Breast epithelium (tissue), 4 donors: ENCODE results near the gene LITAFD. TPM values are rescaled to one million over a fixed set of nuclear protein-coding genes. Genes with fewer than 3 reads are reported as not detected.

ENCODE experiments used
- DNase-seq, 2 donors: peaks; one replicate each; pipeline ENCODE4 v3.0.0-alpha.2; 2019; ENCODE audit warnings: low spot score in 2 of 2
- H3K27ac ChIP-seq, 2 donors: fragments of 200-600 bp; sonication (generic) in 1 of 2; one replicate each; pipeline ENCODE4 v1.5.1; 2016 to 2019; ENCODE audit warnings: mild to moderate bottlenecking in 1 of 2
- H3K27me3 ChIP-seq, 2 donors: fragments of 200-600 bp; sonication (generic) in 1 of 2; one replicate each; pipeline versions ENCODE4 v1.5.1 to v1.6.0; 2017 to 2019; ENCODE audit warnings: control low read depth in 1 of 2, mild to moderate bottlenecking in 1 of 2
- H3K36me3 ChIP-seq: fragments of 200-600 bp; one replicate; pipeline ENCODE4 v1.5.1; 2019
- H3K4me1 ChIP-seq, 2 donors: fragments of 200-600 bp; sonication (generic); one replicate each; pipeline ENCODE4 v1.5.1; 2016 to 2019; ENCODE audit warnings: control low read depth in 1 of 2
- H3K4me3 ChIP-seq, 3 donors: fragments of 200-600 bp; sonication (generic); 1 replicate in 2 of 3; 2 replicates in 1 of 3; pipeline ENCODE4 v1.5.1; 2016 to 2019; ENCODE audit warnings: mild to moderate bottlenecking in 3 of 3, moderate library complexity in 2 of 3
- H3K9me3 ChIP-seq, 2 donors: fragments of 200-600 bp; sonication (generic) in 1 of 2; one replicate each; pipeline ENCODE4 v1.5.1; 2016 to 2019; ENCODE audit warnings: control low read depth in 1 of 2
- POLR2A ChIP-seq: fragments of 450-650 bp; IDR thresholded peaks from one replicate; pipeline ENCODE4 v1.6.1; 2016; ENCODE audit warnings: antibody characterized with exemption, mild to moderate bottlenecking, moderate library complexity
- POLR2AphosphoS5 ChIP-seq, 3 donors: sonication (generic); formaldehyde crosslinking; IDR thresholded peaks; one replicate each; pipeline ENCODE4 v1.6.1; 2017; ENCODE audit warnings: antibody characterized with exemption in 3 of 3
- intact Hi-C: fragments of 100-400 bp; cut with DNase I; formaldehyde crosslinking; loops from one replicate; pipeline ENCODE4 v1.15.1; 2023; ENCODE audit warnings: low total_unique reads
- total RNA-seq, 3 donors: library from RNA; depleted of rRNA; stranded (reverse); fragments of >200 nt; gene quantifications; one replicate each; pipeline ENCODE4 v1.1.0, GENCODE V29; 2016
- TF ChIP-seq, protein P1 (sequence below), 3 donors: fragments of 450-650 bp; IDR thresholded peaks; one replicate each; pipeline ENCODE4 v1.5.1; 2016 to 2017; ENCODE audit warnings: antibody characterized with exemption in 3 of 3, mild to moderate bottlenecking in 3 of 3, moderate library complexity in 3 of 3

LITAFD gene
- total RNA-seq, 3 donors from 2014 or later: not detected

GRCh38 chr16:8846401-8846932 is 35.7 kb upstream of the LITAFD start:
- H3K9me3 ChIP-seq: no peaks in the 10 kb centered on the region
- no peaks in the 10 kb centered on the region for H3K27me3 ChIP-seq
- H3K4me1 ChIP-seq: no peaks in the 10 kb centered on the region
- DNase-seq: no peak
- no peaks in the 10 kb centered on the region for H3K36me3 ChIP-seq
- intact Hi-C loops: no loop called here
- no peak overlapping the region for H3K27ac ChIP-seq
- TF ChIP-seq, protein P1, sequence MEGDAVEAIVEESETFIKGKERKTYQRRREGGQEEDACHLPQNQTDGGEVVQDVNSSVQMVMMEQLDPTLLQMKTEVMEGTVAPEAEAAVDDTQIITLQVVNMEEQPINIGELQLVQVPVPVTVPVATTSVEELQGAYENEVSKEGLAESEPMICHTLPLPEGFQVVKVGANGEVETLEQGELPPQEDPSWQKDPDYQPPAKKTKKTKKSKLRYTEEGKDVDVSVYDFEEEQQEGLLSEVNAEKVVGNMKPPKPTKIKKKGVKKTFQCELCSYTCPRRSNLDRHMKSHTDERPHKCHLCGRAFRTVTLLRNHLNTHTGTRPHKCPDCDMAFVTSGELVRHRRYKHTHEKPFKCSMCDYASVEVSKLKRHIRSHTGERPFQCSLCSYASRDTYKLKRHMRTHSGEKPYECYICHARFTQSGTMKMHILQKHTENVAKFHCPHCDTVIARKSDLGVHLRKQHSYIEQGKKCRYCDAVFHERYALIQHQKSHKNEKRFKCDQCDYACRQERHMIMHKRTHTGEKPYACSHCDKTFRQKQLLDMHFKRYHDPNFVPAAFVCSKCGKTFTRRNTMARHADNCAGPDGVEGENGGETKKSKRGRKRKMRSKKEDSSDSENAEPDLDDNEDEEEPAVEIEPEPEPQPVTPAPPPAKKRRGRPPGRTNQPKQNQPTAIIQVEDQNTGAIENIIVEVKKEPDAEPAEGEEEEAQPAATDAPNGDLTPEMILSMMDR (IDR thresholded peaks at IDR 0.05): no peak
- TF ChIP-seq POLR2A: no peak
- TF ChIP-seq POLR2AphosphoS5 (IDR thresholded peaks at IDR 0.05): no peak
- H3K4me3 ChIP-seq: no peak overlapping the region

- no peaks in the 10 kb centered on the region for H3K27me3 ChIP-seq
- no peak overlapping the region for H3K4me3 ChIP-seq
- H3K4me1 ChIP-seq: no peaks in the 10 kb centered on the region
- no peaks in the 10 kb centered on the region for H3K36me3 ChIP-seq
- no peak for DNase-seq
- intact Hi-C loops: no loop called here
- no peak overlapping the region for H3K27ac ChIP-seq
- no peaks in the 10 kb centered on the region for H3K9me3 ChIP-seq
- TF ChIP-seq POLR2AphosphoS5 (IDR thresholded peaks at IDR 0.05) (no peak), POLR2A (no peak)
- TF ChIP-seq, protein P1 (IDR thresholded peaks at IDR 0.05): no peak
Measured at GRCh38 chr16:8847145-8847544, 35.0 kb upstream of the LITAFD start.

DNA sequence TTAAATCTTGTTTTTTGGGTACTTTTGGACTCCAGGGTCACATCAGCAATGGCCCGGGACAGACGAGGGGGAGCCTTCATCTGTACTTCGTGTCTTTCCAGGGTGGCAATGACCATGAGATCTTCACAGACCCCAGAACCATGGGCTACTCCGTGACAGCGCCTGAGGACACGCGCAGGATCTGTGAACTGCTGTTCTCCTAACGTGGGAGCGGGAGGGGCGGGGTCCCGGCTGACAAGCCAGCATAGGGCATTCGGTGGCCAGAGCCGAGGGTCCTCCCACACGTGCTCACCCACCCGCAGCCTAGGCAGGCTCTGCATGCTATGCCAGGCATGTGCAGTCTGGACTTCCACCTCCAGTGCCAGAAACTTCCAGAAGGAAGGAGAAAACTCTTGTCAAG is 34.5 kb upstream of the LITAFD start:
- TF ChIP-seq POLR2AphosphoS5 (IDR thresholded peaks at IDR 0.05): no peak
- TF ChIP-seq POLR2A: no peak
- TF ChIP-seq, protein P1 (IDR thresholded peaks at IDR 0.05): no peak
- H3K36me3 ChIP-seq: no peaks in the 10 kb centered on the region
- H3K4me3 ChIP-seq: no peak overlapping the region
- DNase-seq: no peak
- no peak overlapping the region for H3K27ac ChIP-seq
- intact Hi-C loops: no loop called here
- no peaks in the 10 kb centered on the region for H3K9me3 ChIP-seq
- no peaks in the 10 kb centered on the region for H3K4me1 ChIP-seq
- H3K27me3 ChIP-seq: no peaks in the 10 kb centered on the region

DNA sequence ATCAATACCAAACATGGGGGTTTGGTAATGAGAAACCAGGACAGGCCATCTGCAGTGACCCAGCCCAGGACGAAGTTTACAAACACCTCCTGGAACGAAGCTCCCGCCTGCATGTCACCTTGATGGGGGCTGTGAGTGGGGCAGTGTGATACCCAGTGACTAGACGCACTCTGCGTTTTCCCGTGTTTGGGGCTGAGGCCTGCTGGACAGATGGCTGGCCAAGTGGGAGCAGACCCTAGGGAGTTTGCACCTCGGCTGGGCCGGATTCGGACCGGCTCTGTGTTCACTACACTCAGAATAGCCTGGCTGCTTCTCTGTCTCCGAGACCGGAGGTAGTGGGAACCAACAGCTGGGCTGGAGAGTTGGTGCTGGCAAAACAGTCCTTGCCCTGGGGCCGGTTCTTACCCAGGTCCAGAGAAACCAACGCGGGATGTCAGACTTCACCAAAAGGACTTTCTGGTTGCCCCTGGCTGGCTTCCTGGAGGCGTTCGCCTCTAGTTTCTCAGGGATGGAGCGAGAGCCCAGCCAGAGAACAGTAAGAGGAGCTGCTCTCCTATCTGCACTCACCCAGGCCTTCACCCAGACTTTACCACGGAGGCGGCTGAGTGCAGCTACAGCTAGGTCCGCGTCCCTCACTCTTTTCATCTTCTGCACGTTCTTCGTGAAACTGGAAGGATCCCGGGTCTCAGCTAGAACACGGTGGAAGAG is 33.8 kb upstream of the LITAFD start:
- H3K4me3 ChIP-seq: no peak overlapping the region
- H3K27ac ChIP-seq: peak overlapping the region in 1 of 2 donors; percentile 74
- H3K36me3 ChIP-seq: no peaks in the 10 kb centered on the region

GRCh38 chr16:8848939-8849391 is 33.2 kb upstream of the LITAFD start:
- H3K27ac ChIP-seq: peak overlapping the region in 1 of 2 donors; percentile 74
- no peaks in the 10 kb centered on the region for H3K27me3 ChIP-seq
- TF ChIP-seq POLR2AphosphoS5 (IDR thresholded peaks at IDR 0.05) (no peak), POLR2A (no peak)
- TF ChIP-seq, protein P1 (IDR thresholded peaks at IDR 0.05): no peak
- no peaks in the 10 kb centered on the region for H3K9me3 ChIP-seq
- DNase-seq: no peak
- no peaks in the 10 kb centered on the region for H3K36me3 ChIP-seq
- H3K4me3 ChIP-seq: no peak overlapping the region
- H3K4me1 ChIP-seq: no peaks in the 10 kb centered on the region
- intact Hi-C loops: no loop called here

More for the DNA sequence above, 33.8 kb upstream of the LITAFD start:
- intact Hi-C loops: no loop called here
- Histone ChIP-seq H3K27me3 (no peaks in the 10 kb centered on the region), H3K9me3 (no peaks in the 10 kb centered on the region), H3K4me1 (no peaks in the 10 kb centered on the region)
- no peak for DNase-seq
- TF ChIP-seq, protein P1 (IDR thresholded peaks at IDR 0.05): no peak
- TF ChIP-seq POLR2A: no peak
- TF ChIP-seq POLR2AphosphoS5 (IDR thresholded peaks at IDR 0.05): no peak
